ENCODE results near the gene HYPK.
A peak's percentile ranks its signal among the peaks of the same experiment; 100 is the strongest.

HYPK gene

GRCh38 chr15:43800286-43801141 lies at the start of gene HYPK:
Gene HYPK, plus strand, starts transcription at chr15:43800599. Its CDS starts 24 bp downstream, at chr15:43800623.
- DNase-seq (ENCODE audit: low read depth in 2 of 2), result peak; percentile 82 to 83

GRCh38 chr15:43751885-43752284 lies 48.5 kb upstream of the HYPK start:
- no peak for DNase-seq (ENCODE audit: low read depth in 2 of 2)

- no peak for DNase-seq (ENCODE audit: low read depth in 2 of 2)
Observed at GRCh38 chr15:43762824-43763223, 37.6 kb upstream of the HYPK start.

- DNase-seq (ENCODE audit: low read depth in 2 of 2), result no peak
Observed at GRCh38 chr15:43763819-43764446, 36.5 kb upstream of the HYPK start.

GRCh38 chr15:43769584-43770228 lies 30.7 kb upstream of the HYPK start:
- no peak for DNase-seq (ENCODE audit: low read depth in 2 of 2)

- no peak for DNase-seq (ENCODE audit: low read depth in 2 of 2)
Observed at GRCh38 chr15:43771816-43772215, 28.6 kb upstream of the HYPK start.

GRCh38 chr15:43772624-43773023 lies 27.8 kb upstream of the HYPK start:
- no peak for DNase-seq (ENCODE audit: low read depth in 2 of 2)

GRCh38 chr15:43774062-43774461 lies 26.3 kb upstream of the HYPK start:
- DNase-seq (ENCODE audit: low read depth in 2 of 2), result no peak

- no peak for DNase-seq (ENCODE audit: low read depth in 2 of 2)
Observed at GRCh38 chr15:43775411-43775965, 24.9 kb upstream of the HYPK start.

GRCh38 chr15:43776101-43776717 lies 24.2 kb upstream of the HYPK start:
- no peak for DNase-seq (ENCODE audit: low read depth in 2 of 2)

- peak; percentile 47 to 58 for DNase-seq (ENCODE audit: low read depth in 2 of 2)
Observed at GRCh38 chr15:43776718-43777266, 23.6 kb upstream of the HYPK start, which contains the start of gene ELL3. Gene ELL3, minus strand, starts transcription at chr15:43776966. Its CDS starts 65 bp downstream, at chr15:43776901.

GRCh38 chr15:43777267-43777914 lies 23.0 kb upstream of the HYPK start:
- DNase-seq (ENCODE audit: low read depth in 2 of 2), result peak; percentile 53 to 67

GRCh38 chr15:43779016-43779415 lies 21.4 kb upstream of the HYPK start:
- DNase-seq (ENCODE audit: low read depth in 2 of 2), result no peak

- no peak for DNase-seq (ENCODE audit: low read depth in 2 of 2)
Observed at GRCh38 chr15:43789409-43789808, 11.0 kb upstream of the HYPK start.

GRCh38 chr15:43791993-43792760 lies 8.2 kb upstream of the HYPK start, which contains the start of gene SERF2:
Gene SERF2, plus strand, starts transcription at chr15:43792320. Its CDS starts 57 bp downstream, at chr15:43792377.
- peak; percentile 99 for DNase-seq (ENCODE audit: low read depth in 2 of 2)

GRCh38 chr15:43792761-43793476 lies 7.5 kb upstream of the HYPK start:
- no peak for DNase-seq (ENCODE audit: low read depth in 2 of 2)

GRCh38 chr15:43793647-43794046 lies 6.8 kb upstream of the HYPK start:
- DNase-seq (ENCODE audit: low read depth in 2 of 2), result no peak

- no peak for DNase-seq (ENCODE audit: low read depth in 2 of 2)
Observed at GRCh38 chr15:43794269-43795037, 5.9 kb upstream of the HYPK start.

GRCh38 chr15:43795197-43795596 lies 5.2 kb upstream of the HYPK start:
- no peak for DNase-seq (ENCODE audit: low read depth in 2 of 2)

Measured in stimulated activated CD8-positive, alpha-beta memory T cell treated with anti-CD3 and anti-CD28 coated beads, Interleukin-7, amount 100 ng/mL, for 1 hour (primary cell).